ENCODE data around the gene INPP1.
"Not testable (repeated sequence)": the region's sequence is repeated elsewhere in the genome, so short reads cannot be mapped to it uniquely, and the experiment has no call there.

INPP1 gene, protein sequence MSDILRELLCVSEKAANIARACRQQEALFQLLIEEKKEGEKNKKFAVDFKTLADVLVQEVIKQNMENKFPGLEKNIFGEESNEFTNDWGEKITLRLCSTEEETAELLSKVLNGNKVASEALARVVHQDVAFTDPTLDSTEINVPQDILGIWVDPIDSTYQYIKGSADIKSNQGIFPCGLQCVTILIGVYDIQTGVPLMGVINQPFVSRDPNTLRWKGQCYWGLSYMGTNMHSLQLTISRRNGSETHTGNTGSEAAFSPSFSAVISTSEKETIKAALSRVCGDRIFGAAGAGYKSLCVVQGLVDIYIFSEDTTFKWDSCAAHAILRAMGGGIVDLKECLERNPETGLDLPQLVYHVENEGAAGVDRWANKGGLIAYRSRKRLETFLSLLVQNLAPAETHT

DNA sequence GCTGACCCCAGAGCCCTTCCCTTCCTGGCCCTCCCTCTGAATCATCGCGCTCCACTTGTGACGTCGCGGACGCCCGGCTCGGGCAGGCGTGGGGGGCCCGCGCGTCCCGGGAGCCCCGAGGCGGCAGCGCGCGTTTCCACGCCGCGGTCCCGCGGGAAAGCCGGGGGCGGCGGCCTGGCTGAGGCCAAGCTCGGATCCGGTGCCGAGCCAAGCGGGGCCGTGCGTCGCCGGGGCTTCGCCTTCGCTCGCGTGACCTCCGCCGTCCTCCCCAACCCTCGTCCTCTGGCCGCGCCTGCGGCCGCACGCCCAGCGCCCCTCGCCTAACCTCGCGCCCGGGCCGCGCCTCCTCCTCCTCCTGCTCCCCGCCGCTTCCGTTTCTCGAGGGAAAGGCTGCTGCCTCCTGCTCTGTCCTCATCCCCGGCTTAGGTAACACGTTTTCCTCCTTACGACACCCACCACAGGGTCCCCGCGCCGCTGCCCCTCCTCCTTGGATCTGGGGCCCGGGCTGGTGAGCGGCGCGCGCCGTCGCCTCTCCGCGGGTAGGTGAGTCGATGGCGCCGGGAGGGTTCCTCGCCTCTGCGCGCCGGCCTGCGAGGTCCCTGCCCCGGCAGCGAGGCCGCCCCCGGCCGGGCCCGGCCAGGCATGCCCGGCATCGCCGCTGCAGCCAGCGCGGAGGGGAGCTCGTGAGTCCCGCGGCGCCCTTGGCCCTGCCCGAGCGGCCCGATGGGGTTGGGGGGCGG lies at the start of gene INPP1:
Gene INPP1 (plus strand): TSS at position 54 of the 740 bp plus-strand sequence. CDS start 16,514 bp downstream, outside the sequence.
- Histone ChIP-seq H3K27me3 (ENCODE audit: insufficient read depth, low read depth) (no peaks in the 10 kb centered on the region), H3K79me2 (ENCODE audit: insufficient read depth, low read depth) (no peaks in the 10 kb centered on the region), H3K9ac (no peak within 1 kb of the TSS), H2AFZ (ENCODE audit: low read depth) (peak within 1 kb of the TSS; percentile 84), H4K20me1 (ENCODE audit: insufficient read depth) (no peaks in the 10 kb centered on the region), H3K36me3 (ENCODE audit: insufficient read depth) (no peaks in the 10 kb centered on the region), H3K27ac (no peak within 1 kb of the TSS), H3K4me1 (ENCODE audit: low read depth, poor library complexity, severe bottlenecking) (peaks cover 10% of the 10 kb centered on the region), H3K4me3 (IDR thresholded peaks at IDR 0.05; ENCODE audit: insufficient read depth, low read depth, low read length) (peak within 1 kb of the TSS; percentile 73), H3K4me2 (peak within 1 kb of the TSS; percentile 59)
- TF ChIP-seq, protein P1, sequence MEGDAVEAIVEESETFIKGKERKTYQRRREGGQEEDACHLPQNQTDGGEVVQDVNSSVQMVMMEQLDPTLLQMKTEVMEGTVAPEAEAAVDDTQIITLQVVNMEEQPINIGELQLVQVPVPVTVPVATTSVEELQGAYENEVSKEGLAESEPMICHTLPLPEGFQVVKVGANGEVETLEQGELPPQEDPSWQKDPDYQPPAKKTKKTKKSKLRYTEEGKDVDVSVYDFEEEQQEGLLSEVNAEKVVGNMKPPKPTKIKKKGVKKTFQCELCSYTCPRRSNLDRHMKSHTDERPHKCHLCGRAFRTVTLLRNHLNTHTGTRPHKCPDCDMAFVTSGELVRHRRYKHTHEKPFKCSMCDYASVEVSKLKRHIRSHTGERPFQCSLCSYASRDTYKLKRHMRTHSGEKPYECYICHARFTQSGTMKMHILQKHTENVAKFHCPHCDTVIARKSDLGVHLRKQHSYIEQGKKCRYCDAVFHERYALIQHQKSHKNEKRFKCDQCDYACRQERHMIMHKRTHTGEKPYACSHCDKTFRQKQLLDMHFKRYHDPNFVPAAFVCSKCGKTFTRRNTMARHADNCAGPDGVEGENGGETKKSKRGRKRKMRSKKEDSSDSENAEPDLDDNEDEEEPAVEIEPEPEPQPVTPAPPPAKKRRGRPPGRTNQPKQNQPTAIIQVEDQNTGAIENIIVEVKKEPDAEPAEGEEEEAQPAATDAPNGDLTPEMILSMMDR (conservative IDR thresholded peaks at IDR 0.05; ENCODE audit: low read depth, low read length), result no peak

DNA sequence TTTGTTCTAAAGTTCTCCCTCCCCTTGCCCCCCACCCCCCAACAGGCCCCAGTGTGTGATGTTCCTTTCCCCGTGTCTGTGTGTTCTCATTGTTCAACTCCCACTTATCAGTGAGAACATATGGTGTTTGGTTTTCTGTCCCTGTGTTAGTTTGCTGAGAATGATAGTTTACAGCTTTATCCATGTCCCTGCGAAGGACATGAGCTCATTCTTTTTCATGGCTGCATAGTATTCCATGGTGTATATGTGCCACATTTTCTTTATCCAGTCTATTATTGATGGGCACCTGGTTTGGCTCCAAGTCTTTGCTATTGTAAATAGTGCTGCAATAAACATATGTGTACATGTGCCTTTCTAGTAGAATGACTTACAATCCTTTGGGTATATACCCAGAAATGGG lies 45.5 kb upstream of the INPP1 start:
- not testable (repeated sequence) for H3K36me3 ChIP-seq (ENCODE audit: insufficient read depth); H3K9ac ChIP-seq; H3K27me3 ChIP-seq (ENCODE audit: insufficient read depth, low read depth); H3K4me2 ChIP-seq; H4K20me1 ChIP-seq (ENCODE audit: insufficient read depth); H3K4me1 ChIP-seq (ENCODE audit: low read depth, poor library complexity, severe bottlenecking); H3K79me2 ChIP-seq (ENCODE audit: insufficient read depth, low read depth); H2AFZ ChIP-seq (ENCODE audit: low read depth); H3K27ac ChIP-seq; H3K4me3 ChIP-seq (IDR thresholded peaks at IDR 0.05; ENCODE audit: insufficient read depth, low read depth, low read length)

DNA sequence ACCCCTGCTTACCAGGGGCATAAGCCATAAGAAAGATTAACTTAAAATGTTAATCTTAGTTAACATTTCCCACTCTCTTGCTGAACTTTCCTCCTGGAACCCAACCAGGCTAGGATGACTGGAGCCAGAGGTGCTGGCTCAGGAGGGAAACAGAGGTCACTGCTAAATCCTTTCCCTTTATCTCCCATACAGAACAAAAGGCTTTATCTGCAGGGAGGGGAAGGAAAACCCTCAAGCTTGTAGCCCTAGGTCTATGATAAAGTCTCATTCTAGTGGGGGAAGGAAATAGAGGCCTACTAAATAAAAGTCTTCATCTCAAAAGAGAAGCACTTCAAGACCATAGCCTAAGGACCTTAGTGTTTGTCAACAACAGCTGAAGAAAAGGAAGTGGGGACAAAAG lies 42.4 kb upstream of the INPP1 start:
- peaks cover 5% of the 10 kb centered on the region; the same call in 1 of the 2 replicates for H3K79me2 ChIP-seq (ENCODE audit: insufficient read depth, low read depth)
- H3K27ac ChIP-seq, result no peak overlapping the region
- TF ChIP-seq, protein P1 (conservative IDR thresholded peaks at IDR 0.05; ENCODE audit: low read depth, low read length), result no peak

DNA sequence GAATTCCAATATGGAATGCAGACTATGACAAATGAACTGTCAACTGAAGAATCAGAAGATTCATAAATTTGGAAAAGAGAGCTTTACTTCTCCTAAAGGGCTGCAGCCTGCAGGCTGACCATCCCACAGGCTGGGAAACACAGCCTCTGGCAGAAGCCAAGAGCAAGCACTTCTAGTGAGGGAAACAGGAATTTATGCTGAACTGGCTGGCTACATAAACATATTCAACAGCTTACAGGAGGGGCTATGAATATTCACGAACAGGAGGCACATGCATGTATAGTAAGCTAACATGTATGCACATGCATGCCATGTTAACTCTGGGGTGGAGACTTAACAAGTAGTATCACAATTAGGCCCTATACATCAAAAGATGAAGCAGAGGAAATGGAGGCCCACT lies 41.3 kb upstream of the INPP1 start:
- TF ChIP-seq, protein P1 (conservative IDR thresholded peaks at IDR 0.05; ENCODE audit: low read depth, low read length), result no peak
- no peak overlapping the region for H3K9ac ChIP-seq

More for the DNA sequence above, 42.4 kb upstream of the INPP1 start:
- peaks cover 5% of the 10 kb centered on the region; the same call in 1 of the 2 replicates for H3K36me3 ChIP-seq (ENCODE audit: insufficient read depth)
- no peak overlapping the region for H2AFZ ChIP-seq (ENCODE audit: low read depth)
- no peak overlapping the region for H3K4me2 ChIP-seq
- no peak overlapping the region for H3K4me3 ChIP-seq (IDR thresholded peaks at IDR 0.05; ENCODE audit: insufficient read depth, low read depth, low read length)
- no peak overlapping the region for H3K9ac ChIP-seq
- H4K20me1 ChIP-seq (ENCODE audit: insufficient read depth), result no peaks in the 10 kb centered on the region; the same call in 1 of the 2 replicates
- peaks cover 28% of the 10 kb centered on the region for H3K4me1 ChIP-seq (ENCODE audit: low read depth, poor library complexity, severe bottlenecking)
- no peaks in the 10 kb centered on the region for H3K27me3 ChIP-seq (ENCODE audit: insufficient read depth, low read depth)

More for the DNA sequence above, 41.3 kb upstream of the INPP1 start:
- no peaks in the 10 kb centered on the region; the same call in 1 of the 2 replicates for H4K20me1 ChIP-seq (ENCODE audit: insufficient read depth)
- no peak overlapping the region for H2AFZ ChIP-seq (ENCODE audit: low read depth)
- H3K4me3 ChIP-seq (IDR thresholded peaks at IDR 0.05; ENCODE audit: insufficient read depth, low read depth, low read length), result no peak overlapping the region
- no peak overlapping the region for H3K4me2 ChIP-seq
- H3K27me3 ChIP-seq (ENCODE audit: insufficient read depth, low read depth), result no peaks in the 10 kb centered on the region
- H3K79me2 ChIP-seq (ENCODE audit: insufficient read depth, low read depth), result peaks cover 5% of the 10 kb centered on the region; the same call in 1 of the 2 replicates
- peaks cover 5% of the 10 kb centered on the region; the same call in 1 of the 2 replicates for H3K36me3 ChIP-seq (ENCODE audit: insufficient read depth)
- H3K27ac ChIP-seq, result no peak overlapping the region
- H3K4me1 ChIP-seq (ENCODE audit: low read depth, poor library complexity, severe bottlenecking), result peaks cover 28% of the 10 kb centered on the region
